HepG2 (cell line): ENCODE data around the gene CLDN9. TPM values are rescaled to one million over a fixed set of nuclear protein-coding genes. Genes with fewer than 3 reads are reported as not detected.

ENCODE experiments used
- DMTF1 ChIP-seq: sonication (generic); formaldehyde crosslinking; IDR thresholded peaks from 2 replicates; pipeline ENCODE4 v1.4.0; 2020; ENCODE audit warnings: mild to moderate bottlenecking, missing genetic modification reagents
- KDM5B ChIP-seq: sonication (generic); formaldehyde crosslinking; IDR thresholded peaks from 2 replicates; pipeline ENCODE4 v1.4.0; 2020; ENCODE audit warnings: missing genetic modification reagents, mild to moderate bottlenecking, borderline replicate concordance
- SRSF1 ChIP-seq: fragments of 200-400 bp; formaldehyde crosslinking; optimal IDR thresholded peaks from 2 replicates; pipeline ENCODE3; 2017; ENCODE audit warnings: mild to moderate bottlenecking, low read depth, low read length, moderate library complexity
- ZBTB4 ChIP-seq: sonication (generic); formaldehyde crosslinking; IDR thresholded peaks from 2 replicates; pipeline ENCODE4 v1.4.0; 2020; ENCODE audit warnings: missing genetic modification reagents, mild to moderate bottlenecking, borderline replicate concordance
- ZNF275 ChIP-seq: sonication (generic); formaldehyde crosslinking; IDR thresholded peaks from 2 replicates; pipeline ENCODE4 v1.8.0; 2022; ENCODE audit warnings: missing genetic modification reagents, mild to moderate bottlenecking, inconsistent platforms, borderline replicate concordance
- ZNF367 ChIP-seq: sonication (generic); formaldehyde crosslinking; IDR thresholded peaks from 2 replicates; pipeline ENCODE4 v1.4.0; 2020; ENCODE audit warnings: missing genetic modification reagents, borderline replicate concordance
- ZNF441 ChIP-seq: sonication (generic); formaldehyde crosslinking; IDR thresholded peaks from 2 replicates; pipeline ENCODE4 v1.7.0; 2021; ENCODE audit warnings: missing genetic modification reagents, borderline replicate concordance
- ZNF646 ChIP-seq: sonication (generic); formaldehyde crosslinking; IDR thresholded peaks from 2 replicates; pipeline ENCODE4 v1.9.0; 2021; ENCODE audit warnings: mild to moderate bottlenecking, missing genetic modification reagents
- ZNF710 ChIP-seq: sonication (generic); formaldehyde crosslinking; IDR thresholded peaks from 2 replicates; pipeline ENCODE4 v1.5.0; 2020; ENCODE audit warnings: mild to moderate bottlenecking, missing genetic modification reagents, borderline replicate concordance
- ZNF740 ChIP-seq: sonication (generic); formaldehyde crosslinking; IDR thresholded peaks from 2 replicates; pipeline ENCODE4 v1.4.0; 2020; ENCODE audit warnings: missing genetic modification reagents
- ZSCAN12 ChIP-seq: sonication (generic); formaldehyde crosslinking; IDR thresholded peaks from 2 replicates; pipeline ENCODE4 v1.9.0; 2021; ENCODE audit warnings: mild to moderate bottlenecking, missing genetic modification reagents
- polyA plus RNA-seq, 8 experiments: library from polyadenylated mRNA; depleted of rRNA in 3 of 8; stranded (reverse) in 7 of 8; unstranded in 1 of 8; fragments of >200 nt; fragmentation: Illumina TruSeq in 4 of 8; extraction: Trizol in 4 of 8; gene quantifications; 2 replicates each; pipeline versions ENCODE4 v1.2.1 to v1.2.3, GENCODE V29; 2011 to 2016; ENCODE audit warnings: low read depth in 4 of 8, missing spikeins in 1 of 8, mixed read lengths in 1 of 8; ENCODE audit not compliant: insufficient read depth in 1 of 8
- total RNA-seq, 5 experiments: library from RNA; depleted of rRNA; stranded (reverse); fragments of >200 nt; fragmentation: Illumina TruSeq; extraction: Trizol; gene quantifications; 2 replicates each; pipeline ENCODE4 v1.2.3, GENCODE V29; 2016; ENCODE audit warnings: low read depth in 1 of 5

The CLDN9 gene
- total and polyA plus RNA-seq, 2 of the 13 experiments (the other 11 are each of a cell fraction or from before 2014, with no cell fraction given): 0.15 to 0.26 TPM

- TF ChIP-seq ZNF646 (CRISPR knock-in tag) (no peak), ZNF367 (CRISPR knock-in tag) (peak; percentile 78; the same call in 1 of the 2 replicates), ZBTB4 (no peak), KDM5B (CRISPR knock-in tag) (no peak), ZNF710 (no peak), ZSCAN12 (CRISPR knock-in tag) (no peak), DMTF1 (no peak), ZNF740 (CRISPR knock-in tag) (no peak), SRSF1 (peak; percentile 31), ZNF441 (CRISPR knock-in tag) (no peak), ZNF275 (no peak)
Measured at GRCh38 chr16:3022684-3023414, 10.1 kb downstream of the CLDN9 start (continued).
